Prostate gland (tissue), 2 donors: Measurements from ENCODE around the gene RSPO1. TPM values are rescaled to one million over a fixed set of nuclear protein-coding genes. Genes with fewer than 3 reads are reported as not detected.
"Not testable (repeated sequence)": the region's sequence is repeated elsewhere in the genome, so short reads cannot be mapped to it uniquely, and the experiment has no call there.

Experiments
- DNase-seq: peaks from one replicate; pipeline ENCODE4 v3.0.0-alpha.2; 2019; ENCODE audit warnings: low spot score
- H3K27ac ChIP-seq, 2 donors: fragments of 200-600 bp; sonication (generic); 2 replicates each; pipeline ENCODE4 v1.5.1; 2017 to 2019
- H3K27me3 ChIP-seq: fragments of 200-600 bp; sonication (generic); replicated peaks from 2 replicates; pipeline ENCODE4 v1.5.1; 2019; ENCODE audit not compliant: insufficient read depth
- H3K36me3 ChIP-seq, 2 donors: fragments of 200-600 bp; sonication (generic); 1 replicate in 1 of 2; 2 replicates in 1 of 2; pipeline versions ENCODE4 v1.5.1 to v1.8.1; 2017 to 2019
- H3K4me1 ChIP-seq: fragments of 200-600 bp; sonication (generic); replicated peaks from 2 replicates; pipeline ENCODE4 v1.5.1; 2019
- H3K4me3 ChIP-seq, 2 donors: fragments of 200-600 bp; sonication (generic); 2 replicates each; pipeline ENCODE4 v1.5.1; 2017 to 2019
- H3K9me3 ChIP-seq: fragments of 200-600 bp; sonication (generic); 2 replicates; pipeline ENCODE4 v1.5.1; 2017
- POLR2A ChIP-seq: fragments of 450-650 bp; IDR thresholded peaks from one replicate; pipeline ENCODE4 v1.6.1; 2016; ENCODE audit warnings: antibody characterized with exemption, mild to moderate bottlenecking
- POLR2AphosphoS5 ChIP-seq: sonication (generic); formaldehyde crosslinking; IDR thresholded peaks from one replicate; pipeline ENCODE4 v1.6.1; 2017; ENCODE audit warnings: antibody characterized with exemption
- WGBS: methylation state at CpG from one replicate; pipeline ENCODE4 v1.1.5; 2018; 5-methylcytosine and 5-hydroxymethylcytosine counted together
- intact Hi-C: fragments of 100-400 bp; cut with DNase I; formaldehyde crosslinking; loops from one replicate; pipeline ENCODE4 v1.14.2; 2022
- total RNA-seq, 2 donors: library from RNA; depleted of rRNA; stranded (reverse); fragments of >200 nt; gene quantifications; one replicate each; pipeline ENCODE4 v1.1.0, GENCODE V29; 2016
- TF ChIP-seq, protein P1 (sequence below), 4 experiments: fragments of 200-600 bp in 2 of 4; fragments of 450-650 bp in 2 of 4; sonication (generic) in 2 of 4; IDR thresholded peaks; 1 replicate in 3 of 4; 2 replicates in 1 of 4; pipeline ENCODE4 v1.5.1; 2016 to 2019; ENCODE audit warnings: antibody characterized with exemption in 4 of 4, mild to moderate bottlenecking in 2 of 4, moderate library complexity in 2 of 4

RSPO1 gene, protein sequence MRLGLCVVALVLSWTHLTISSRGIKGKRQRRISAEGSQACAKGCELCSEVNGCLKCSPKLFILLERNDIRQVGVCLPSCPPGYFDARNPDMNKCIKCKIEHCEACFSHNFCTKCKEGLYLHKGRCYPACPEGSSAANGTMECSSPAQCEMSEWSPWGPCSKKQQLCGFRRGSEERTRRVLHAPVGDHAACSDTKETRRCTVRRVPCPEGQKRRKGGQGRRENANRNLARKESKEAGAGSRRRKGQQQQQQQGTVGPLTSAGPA
- total RNA-seq: 1 to 10 TPM; 1.6 TPM

DNA sequence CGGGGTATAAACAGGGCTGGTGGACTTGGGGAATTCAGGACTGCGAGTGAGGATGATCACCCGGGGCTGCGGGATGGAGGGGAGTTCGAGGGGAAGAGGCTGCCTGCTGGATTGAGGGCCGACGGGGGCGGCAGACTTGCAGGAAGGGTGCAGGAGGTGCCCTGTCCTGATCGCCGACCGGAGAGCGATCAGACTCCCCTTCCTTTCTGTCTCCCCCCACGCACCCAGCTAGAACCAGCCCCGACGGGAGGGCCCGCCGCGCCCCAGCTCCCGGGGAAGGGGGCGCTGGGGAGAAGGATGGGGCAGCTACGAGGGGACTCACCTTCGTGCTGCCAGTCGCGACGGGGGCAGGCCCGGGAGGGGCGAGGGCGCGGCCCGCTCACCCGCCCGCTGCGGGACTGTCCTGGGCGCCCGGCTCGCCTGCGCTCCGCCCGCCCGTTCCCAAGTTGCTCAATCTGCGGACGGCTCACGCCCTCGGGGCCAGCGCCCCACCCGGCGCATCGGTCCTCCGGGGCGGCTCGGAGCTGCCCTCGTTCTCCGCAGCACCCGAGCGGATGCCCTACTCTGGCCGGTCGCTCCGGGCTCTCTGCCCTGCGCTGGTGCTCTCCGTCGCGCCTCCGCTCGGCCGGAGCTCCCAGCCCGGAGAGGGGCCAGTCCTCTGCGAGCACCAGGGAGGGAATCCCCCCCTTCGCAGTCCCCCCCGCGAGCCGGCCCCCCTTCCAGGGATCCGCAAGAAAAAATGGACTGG lies at the start of gene RSPO1:
Gene RSPO1 (minus strand): TSS at position 649 of the 748 bp plus-strand sequence. CDS start 5,231 bp downstream, outside the sequence.
- DNase-seq: no peak
- no peak within 1 kb of the TSS for H3K27ac ChIP-seq
- intact Hi-C loops: no loop called here

DNA sequence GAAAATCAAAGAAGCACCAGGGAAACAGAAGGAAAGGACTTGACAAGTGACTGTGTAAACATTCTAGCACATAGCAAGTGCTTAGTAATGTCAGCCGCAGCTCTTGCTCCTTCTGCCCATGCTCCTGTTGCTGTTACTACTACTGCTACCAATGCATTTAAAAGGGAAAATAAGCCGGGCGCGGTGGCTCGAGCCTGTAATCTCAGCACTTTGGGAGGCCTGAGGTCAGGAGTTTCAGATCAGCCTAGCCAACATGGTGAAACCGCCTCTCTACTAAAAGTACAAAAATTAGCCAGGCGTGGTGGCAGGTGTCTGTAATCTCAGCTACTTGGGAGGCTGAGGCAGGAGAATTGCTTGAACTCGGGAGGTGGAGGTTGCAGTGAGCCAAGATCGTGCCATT lies 49.5 kb upstream of the RSPO1 start:
- not testable (repeated sequence) for H3K4me3 ChIP-seq, H3K27me3 ChIP-seq, H3K4me1 ChIP-seq, H3K9me3 ChIP-seq, H3K36me3 ChIP-seq, H3K27ac ChIP-seq, DNase-seq
- intact Hi-C loops: loop anchor here (5.0 kb wide), 1 partner anchor 227 kb away; no protein-coding TSS in a partner anchor
- 90% methylated on average over 9 of the region's 9 CpGs for WGBS

More for the DNA sequence above, at the start of gene RSPO1:
- H3K4me3 ChIP-seq: peak within 1 kb of the TSS; percentile 21 to 24
- 2% methylated on average over 45 of the region's 72 CpGs for WGBS
- no peaks in the 10 kb centered on the region for H3K9me3 ChIP-seq
- H3K27me3 ChIP-seq: peaks cover 25% of the 10 kb centered on the region
- no peaks in the 10 kb centered on the region for H3K36me3 ChIP-seq
- no peaks in the 10 kb centered on the region for H3K4me1 ChIP-seq
- TF ChIP-seq POLR2AphosphoS5: no peak
- no peak for TF ChIP-seq POLR2A
- TF ChIP-seq, protein P1, sequence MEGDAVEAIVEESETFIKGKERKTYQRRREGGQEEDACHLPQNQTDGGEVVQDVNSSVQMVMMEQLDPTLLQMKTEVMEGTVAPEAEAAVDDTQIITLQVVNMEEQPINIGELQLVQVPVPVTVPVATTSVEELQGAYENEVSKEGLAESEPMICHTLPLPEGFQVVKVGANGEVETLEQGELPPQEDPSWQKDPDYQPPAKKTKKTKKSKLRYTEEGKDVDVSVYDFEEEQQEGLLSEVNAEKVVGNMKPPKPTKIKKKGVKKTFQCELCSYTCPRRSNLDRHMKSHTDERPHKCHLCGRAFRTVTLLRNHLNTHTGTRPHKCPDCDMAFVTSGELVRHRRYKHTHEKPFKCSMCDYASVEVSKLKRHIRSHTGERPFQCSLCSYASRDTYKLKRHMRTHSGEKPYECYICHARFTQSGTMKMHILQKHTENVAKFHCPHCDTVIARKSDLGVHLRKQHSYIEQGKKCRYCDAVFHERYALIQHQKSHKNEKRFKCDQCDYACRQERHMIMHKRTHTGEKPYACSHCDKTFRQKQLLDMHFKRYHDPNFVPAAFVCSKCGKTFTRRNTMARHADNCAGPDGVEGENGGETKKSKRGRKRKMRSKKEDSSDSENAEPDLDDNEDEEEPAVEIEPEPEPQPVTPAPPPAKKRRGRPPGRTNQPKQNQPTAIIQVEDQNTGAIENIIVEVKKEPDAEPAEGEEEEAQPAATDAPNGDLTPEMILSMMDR (IDR thresholded peaks at IDR 0.05): no peak

DNA sequence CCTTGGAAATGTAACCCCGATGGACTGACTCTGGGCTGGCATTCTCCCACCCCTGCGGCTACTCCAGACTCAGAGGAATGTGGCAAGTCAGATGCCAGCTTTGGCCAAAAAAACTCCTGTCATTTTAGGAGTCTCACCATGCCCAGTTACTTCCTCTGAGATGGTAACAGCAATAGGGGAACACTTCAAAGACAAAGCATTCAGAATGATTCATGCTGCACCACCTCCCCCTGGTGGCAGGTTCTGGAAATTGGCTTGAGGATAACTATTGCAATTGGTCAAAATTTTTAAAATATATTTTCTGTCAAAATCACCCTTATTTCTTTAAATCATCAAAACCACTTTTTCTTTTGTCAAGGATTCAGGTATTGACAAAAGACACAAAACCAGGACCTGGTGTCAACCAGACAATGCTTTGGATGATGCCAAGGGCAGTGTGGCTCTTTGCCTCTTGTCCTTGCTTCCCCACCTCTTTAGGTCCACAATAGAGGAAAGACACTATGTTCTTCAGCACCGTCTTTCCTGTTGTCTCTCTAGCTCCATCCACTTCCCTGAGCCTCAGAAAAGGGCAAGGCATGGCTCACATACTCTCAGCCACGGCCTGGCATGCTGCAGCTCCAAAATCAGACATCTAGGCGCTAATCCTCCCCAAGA lies 47.8 kb upstream of the RSPO1 start:
- Histone ChIP-seq H3K4me1 (no peaks in the 10 kb centered on the region), H3K9me3 (no peaks in the 10 kb centered on the region), H3K27me3 (no peaks in the 10 kb centered on the region), H3K27ac (no peak overlapping the region), H3K4me3 (no peak overlapping the region), H3K36me3 (no peaks in the 10 kb centered on the region)
- 66% methylated on average over 5 of the region's 5 CpGs for WGBS
- peak; percentile 56 for DNase-seq
- intact Hi-C loops: loop anchor here (2.0 to 5.0 kb wide), 3 partner anchors 80 to 225 kb away; no protein-coding TSS in a partner anchor
- TF ChIP-seq POLR2AphosphoS5 (peak; percentile 61), POLR2A (no peak)
- TF ChIP-seq, protein P1 (IDR thresholded peaks at IDR 0.05): peak; percentile 81 to 89 (median 84)

DNA sequence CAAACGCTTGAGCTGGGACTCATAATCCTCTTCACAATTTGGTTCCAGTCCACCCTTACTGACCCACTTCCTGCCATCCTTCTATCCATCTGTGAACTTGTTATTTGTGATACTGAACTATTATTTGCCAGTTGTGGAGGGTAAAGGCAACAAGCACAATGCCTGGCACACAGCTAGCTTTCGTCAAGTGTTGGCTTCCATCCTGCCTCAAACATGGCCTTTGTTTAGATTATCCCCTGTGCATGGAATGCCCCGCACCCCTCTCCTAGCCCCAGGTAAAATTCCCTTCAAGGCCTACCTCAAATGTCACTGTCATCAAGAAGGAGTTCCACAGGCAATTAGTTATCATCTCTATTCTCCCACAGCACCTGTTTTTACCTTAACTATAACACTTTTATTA lies 46.2 kb upstream of the RSPO1 start:
- Histone ChIP-seq H3K27me3 (no peaks in the 10 kb centered on the region), H3K36me3 (no peaks in the 10 kb centered on the region), H3K4me1 (peaks cover 5% of the 10 kb centered on the region), H3K4me3 (no peak overlapping the region), H3K27ac (no peak overlapping the region), H3K9me3 (no peaks in the 10 kb centered on the region)
- intact Hi-C loops: loop anchor here (5.0 kb wide), 1 partner anchor 224 kb away; no protein-coding TSS in a partner anchor
- WGBS: 91% methylated on average over 3 of the region's 3 CpGs
- DNase-seq: no peak
- TF ChIP-seq, protein P1 (IDR thresholded peaks at IDR 0.05): no peak
- TF ChIP-seq POLR2AphosphoS5 (no peak), POLR2A (no peak)

DNA sequence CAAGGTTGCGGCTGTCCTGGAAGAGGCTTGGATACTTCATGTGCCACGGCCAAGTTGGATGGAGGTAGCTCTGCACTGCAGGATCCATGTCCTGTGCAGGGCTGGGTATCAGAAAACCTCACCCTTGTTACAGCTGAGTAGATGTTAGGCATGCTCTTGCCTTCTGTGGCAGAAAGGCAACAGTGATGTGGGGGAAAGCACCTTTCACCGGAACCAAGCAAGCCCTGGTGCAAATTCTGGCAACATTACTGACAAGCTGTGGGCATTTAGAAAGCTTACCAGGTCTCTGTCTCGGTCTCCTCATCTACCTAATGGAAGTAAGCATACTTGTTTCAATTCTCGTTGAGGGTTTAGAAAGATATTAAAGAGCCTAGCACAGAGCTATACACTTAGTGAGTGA lies 43.1 kb upstream of the RSPO1 start:
- Histone ChIP-seq H3K4me3 (no peak overlapping the region), H3K27ac (no peak overlapping the region), H3K36me3 (no peaks in the 10 kb centered on the region), H3K27me3 (peaks cover 1% of the 10 kb centered on the region), H3K4me1 (peaks cover 5% of the 10 kb centered on the region), H3K9me3 (no peaks in the 10 kb centered on the region)
- 92% methylated on average over 5 of the region's 5 CpGs for WGBS
- TF ChIP-seq POLR2AphosphoS5: no peak
- TF ChIP-seq, protein P1 (IDR thresholded peaks at IDR 0.05): no peak
- no peak for TF ChIP-seq POLR2A
- intact Hi-C loops: loop anchor here (2.0 kb wide), 1 partner anchor 73 kb away; no protein-coding TSS in a partner anchor
- no peak for DNase-seq
